Neutrophil (primary cell): ENCODE data around the gene CTNND2.

ENCODE experiments used
- H3K27ac ChIP-seq: fragments of 200-600 bp; sonication (generic); 2 replicates; pipeline ENCODE4 v1.5.1; 2016; ENCODE audit warnings: mild to moderate bottlenecking, moderate library complexity
- H3K27me3 ChIP-seq: fragments of 200-600 bp; sonication (generic); 2 replicates; pipeline ENCODE4 v1.6.0; 2016; ENCODE audit warnings: mild to moderate bottlenecking
- H3K36me3 ChIP-seq: fragments of 200-600 bp; sonication (generic); 2 replicates; pipeline ENCODE4 v1.5.1; 2017
- H3K4me1 ChIP-seq, 2 experiments: fragments of 200-600 bp in 1 of 2; sonication (generic) in 1 of 2; 1 replicate in 1 of 2; 2 replicates in 1 of 2; pipeline versions ENCODE4 v1.5.1 to v1.6.1; 2013 to 2016; ENCODE audit warnings: low read depth in 1 of 2, low read length in 1 of 2, mild to moderate bottlenecking in 1 of 2, moderate library complexity in 1 of 2; ENCODE audit not compliant: control insufficient read depth in 1 of 2, insufficient read depth in 1 of 2
- H3K4me3 ChIP-seq, 2 experiments: fragments of 200-600 bp in 1 of 2; sonication (generic) in 1 of 2; 1 replicate in 1 of 2; 2 replicates in 1 of 2; pipeline ENCODE4 v1.5.1; 2013 to 2016; ENCODE audit warnings: low read depth in 1 of 2, low read length in 1 of 2, mild to moderate bottlenecking in 1 of 2, moderate library complexity in 1 of 2
- H3K9me3 ChIP-seq: fragments of 200-600 bp; sonication (generic); 2 replicates; pipeline ENCODE4 v1.5.1; 2016
- CTCF ChIP-seq: fragments of 200-600 bp; sonication (generic); IDR thresholded peaks from 2 replicates; pipeline ENCODE4 v1.5.1; 2016; ENCODE audit warnings: antibody characterized with exemption

CTNND2 gene

DNA sequence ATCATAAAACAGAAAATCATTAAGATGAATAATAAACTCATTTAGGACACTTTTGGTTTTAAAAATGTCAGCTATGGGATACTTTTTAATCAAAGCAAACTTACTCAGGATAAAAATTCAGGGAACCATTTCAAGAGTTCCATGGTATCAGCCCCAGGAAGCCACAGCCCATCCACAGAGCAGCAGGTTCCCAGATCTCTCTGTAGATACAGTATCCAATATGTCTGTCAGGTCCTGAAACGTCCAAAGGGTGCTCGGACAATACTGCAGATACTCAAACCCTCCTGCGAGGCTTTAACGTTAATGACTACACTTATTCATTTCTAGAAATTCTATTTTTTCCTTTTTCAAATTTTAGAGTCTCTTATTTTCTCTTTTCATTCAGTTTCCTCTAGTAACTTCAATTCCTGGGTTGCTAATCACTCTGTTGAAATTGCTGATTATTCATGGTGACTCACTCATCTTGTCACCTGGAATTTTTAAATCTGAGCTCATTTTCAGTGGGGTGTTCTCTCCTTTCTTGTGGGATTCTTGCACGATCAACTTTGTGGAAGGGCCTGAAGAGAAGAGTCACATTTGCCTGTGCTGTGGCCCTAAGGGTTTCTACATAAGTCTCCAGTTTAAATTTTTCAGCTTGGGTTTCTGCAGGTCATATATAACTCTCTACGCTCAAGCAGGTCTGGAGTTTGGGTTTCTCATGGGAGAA is 435.8 kb downstream of the CTNND2 start:
- TF ChIP-seq CTCF = no peak

DNA sequence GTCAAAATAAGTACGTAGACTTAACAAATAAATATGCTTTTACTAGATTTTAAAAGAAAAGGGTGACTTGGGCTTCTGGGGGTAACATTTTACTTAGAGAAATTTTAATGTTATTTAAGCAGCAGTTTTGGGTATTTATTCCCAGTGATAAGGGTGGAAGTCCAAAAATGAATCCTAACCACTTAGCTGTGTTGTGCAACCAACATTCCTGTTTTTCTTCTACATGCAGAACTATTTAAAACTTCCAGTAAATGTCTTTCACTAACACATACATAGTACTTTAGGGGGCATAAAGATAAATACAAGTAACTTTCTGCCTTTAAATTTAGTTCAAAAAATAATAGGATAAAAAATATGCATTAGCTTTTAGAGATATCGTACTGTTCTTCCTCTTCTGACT is 436.7 kb downstream of the CTNND2 start:
- H3K4me3 ChIP-seq = no peak overlapping the region
- TF ChIP-seq CTCF = no peak

More for the DNA sequence above, 435.8 kb downstream of the CTNND2 start:
- Histone ChIP-seq H3K9me3 (no peaks in the 10 kb centered on the region), H3K27me3 (no peaks in the 10 kb centered on the region), H3K4me1 (no peaks in the 10 kb centered on the region), H3K36me3 (no peaks in the 10 kb centered on the region), H3K4me3 (no peak overlapping the region), H3K27ac (no peak overlapping the region)

DNA sequence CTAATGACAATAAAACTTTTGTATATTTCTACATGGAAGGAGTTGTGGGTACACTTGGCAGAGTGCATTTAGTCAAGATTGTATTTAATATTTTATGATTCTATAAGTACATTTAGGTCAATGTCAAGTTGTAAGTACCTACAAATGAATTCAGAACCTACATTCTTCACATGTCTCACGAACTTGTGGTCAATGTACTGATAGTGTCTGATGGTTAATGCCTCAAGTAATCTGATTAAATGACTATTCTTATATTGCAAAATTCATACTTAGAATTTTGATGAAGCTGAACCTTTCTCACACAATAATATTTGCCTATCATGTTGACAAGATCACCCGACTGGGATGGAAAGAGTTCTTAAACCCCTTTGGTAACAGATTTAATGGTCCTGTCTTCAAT is 444.5 kb downstream of the CTNND2 start:
- Histone ChIP-seq H3K4me3 (no peak overlapping the region), H3K27me3 (no peaks in the 10 kb centered on the region), H3K36me3 (no peaks in the 10 kb centered on the region), H3K4me1 (no peaks in the 10 kb centered on the region), H3K9me3 (no peaks in the 10 kb centered on the region), H3K27ac (no peak overlapping the region)
- no peak for TF ChIP-seq CTCF

More for the DNA sequence above, 436.7 kb downstream of the CTNND2 start:
- no peaks in the 10 kb centered on the region for H3K4me1 ChIP-seq
- H3K27me3 ChIP-seq = no peaks in the 10 kb centered on the region
- H3K27ac ChIP-seq = no peak overlapping the region
- no peaks in the 10 kb centered on the region for H3K36me3 ChIP-seq
- H3K9me3 ChIP-seq = no peaks in the 10 kb centered on the region

GRCh38 chr5:11455505-11455904 is 448.7 kb downstream of the CTNND2 start:
- Histone ChIP-seq H3K4me1 (no peaks in the 10 kb centered on the region), H3K27me3 (no peaks in the 10 kb centered on the region), H3K36me3 (no peaks in the 10 kb centered on the region), H3K9me3 (no peaks in the 10 kb centered on the region), H3K27ac (no peak overlapping the region), H3K4me3 (no peak overlapping the region)
- no peak for TF ChIP-seq CTCF

DNA sequence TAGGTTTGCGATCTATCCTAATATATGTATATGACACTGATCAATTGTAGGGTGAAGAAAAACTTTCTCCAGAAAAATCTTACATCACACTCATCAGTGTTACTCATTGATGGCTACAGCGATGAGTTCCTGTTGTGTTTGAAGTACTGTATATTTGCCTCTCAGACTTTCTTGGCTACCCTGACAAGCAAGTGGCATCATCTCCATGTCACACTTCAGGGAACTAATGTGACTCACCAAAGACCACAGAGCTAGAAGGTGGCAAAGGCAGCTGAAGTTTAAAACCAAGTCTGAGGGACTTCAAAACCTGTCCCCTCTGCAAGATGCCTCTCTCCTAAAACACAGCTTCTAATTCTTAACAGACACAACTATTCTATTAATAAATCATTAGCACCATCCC is 451.4 kb downstream of the CTNND2 start:
- H3K4me1 ChIP-seq = no peaks in the 10 kb centered on the region
- TF ChIP-seq CTCF = no peak
- no peak overlapping the region for H3K4me3 ChIP-seq
- H3K27me3 ChIP-seq = no peaks in the 10 kb centered on the region
- H3K27ac ChIP-seq = no peak overlapping the region
- H3K9me3 ChIP-seq = no peaks in the 10 kb centered on the region
- no peaks in the 10 kb centered on the region for H3K36me3 ChIP-seq
